ENCODE data around the gene ZP1. TPM values are rescaled to one million over a fixed set of nuclear protein-coding genes. Genes with fewer than 3 reads are reported as not detected.

Gene ZP1
- total RNA-seq, 1 donor from 2014 or later, result not detected

DNA sequence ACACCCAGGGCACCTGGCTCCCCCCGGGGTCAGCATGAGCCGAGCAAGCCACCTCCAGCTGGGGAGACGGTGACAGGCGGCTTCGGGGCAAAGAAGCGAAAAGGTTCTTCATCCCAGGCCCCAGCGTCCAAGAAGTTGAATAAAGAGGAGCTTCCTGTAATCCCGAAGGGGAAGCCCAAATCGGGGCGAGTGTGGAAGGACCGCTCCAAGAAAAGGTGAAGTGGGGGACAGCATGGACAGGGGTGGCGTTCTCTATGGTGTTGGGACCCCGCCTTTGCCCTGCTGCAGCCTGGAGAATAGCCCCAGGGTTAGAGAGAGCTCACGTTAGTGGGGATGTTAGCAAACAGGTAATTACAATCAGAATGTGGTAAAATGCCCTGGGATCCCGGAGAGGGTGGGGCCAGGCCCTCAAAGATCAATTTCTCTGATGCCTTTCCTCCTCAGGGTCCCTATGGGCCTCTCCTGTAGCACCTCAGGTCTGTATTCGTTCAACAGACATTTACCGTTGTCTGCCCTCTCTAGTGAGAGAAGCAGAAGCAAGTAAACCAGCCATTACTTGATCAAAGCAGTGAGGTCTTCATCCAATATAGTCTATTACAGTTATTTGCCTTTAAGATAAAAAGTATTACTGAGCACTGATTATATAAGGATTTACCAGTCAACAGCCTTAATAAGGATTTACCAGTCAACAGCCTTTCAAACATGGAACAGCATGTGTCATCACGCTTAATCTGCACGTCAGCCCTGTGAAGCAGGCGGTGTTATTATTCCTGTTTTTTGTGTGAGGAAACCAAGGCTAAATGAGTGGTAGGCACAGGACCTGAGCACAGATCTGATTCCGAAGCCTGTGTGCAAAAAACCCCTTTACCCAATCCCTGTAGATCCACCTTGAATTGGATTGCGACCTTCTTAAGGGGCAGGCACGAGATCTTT lies 24.4 kb upstream of the ZP1 start:
- Histone ChIP-seq H3K27ac (replicated peaks) (peak overlapping the region; percentile 88), H3K27me3 (ENCODE audit: low read depth) (no peaks in the 10 kb centered on the region), H3K4me1 (peaks cover 50% of the 10 kb centered on the region), H3K36me3 (peaks cover 4% of the 10 kb centered on the region), H3K9me3 (replicated peaks) (no peaks in the 10 kb centered on the region), H3K4me3 (peak overlapping the region; percentile 88)
- intact Hi-C loops (cut with micrococcal nuclease), result no loop called here
- no peak for DNase-seq
- no peak for TF ChIP-seq CTCF (IDR thresholded peaks at IDR 0.05; ENCODE audit: borderline replicate concordance)

GRCh38 chr11:60844045-60844869 lies 23.1 kb upstream of the ZP1 start:
- Histone ChIP-seq H3K27ac (replicated peaks) (no peak overlapping the region), H3K9me3 (replicated peaks) (no peaks in the 10 kb centered on the region), H3K36me3 (peaks cover 17% of the 10 kb centered on the region), H3K4me1 (peaks cover 50% of the 10 kb centered on the region), H3K4me3 (peak overlapping the region; percentile 88), H3K27me3 (ENCODE audit: low read depth) (no peaks in the 10 kb centered on the region)
- no peak for TF ChIP-seq CTCF (IDR thresholded peaks at IDR 0.05; ENCODE audit: borderline replicate concordance)
- DNase-seq, result no peak
- intact Hi-C loops (cut with micrococcal nuclease), result no loop called here

DNA sequence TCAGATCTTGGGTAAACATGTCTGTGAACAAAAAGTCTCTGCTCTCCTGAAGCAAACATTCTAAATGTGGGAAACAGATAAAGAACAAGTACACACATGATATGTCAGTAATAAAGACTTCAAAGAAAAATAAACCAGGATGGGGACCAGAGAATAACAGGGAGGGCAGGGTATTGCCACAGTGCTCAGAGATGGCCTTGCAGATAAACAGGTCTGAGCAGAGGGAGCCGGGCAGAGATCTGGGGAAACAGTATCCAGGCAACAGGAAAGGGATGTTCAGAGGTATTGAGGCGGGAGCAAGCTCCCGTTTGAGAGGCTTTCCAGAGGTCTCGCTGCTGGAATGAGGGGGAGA lies 22.5 kb upstream of the ZP1 start:
- intact Hi-C loops (cut with micrococcal nuclease), result no loop called here
- no peak overlapping the region for H3K27ac ChIP-seq (replicated peaks)
- DNase-seq, result no peak
- no peak overlapping the region for H3K4me3 ChIP-seq
- no peaks in the 10 kb centered on the region for H3K9me3 ChIP-seq (replicated peaks)
- peaks cover 49% of the 10 kb centered on the region for H3K4me1 ChIP-seq
- no peaks in the 10 kb centered on the region for H3K27me3 ChIP-seq (ENCODE audit: low read depth)
- TF ChIP-seq CTCF (IDR thresholded peaks at IDR 0.05; ENCODE audit: borderline replicate concordance), result no peak
- peaks cover 23% of the 10 kb centered on the region for H3K36me3 ChIP-seq

GRCh38 chr11:60845338-60845737 lies 22.0 kb upstream of the ZP1 start:
- TF ChIP-seq CTCF (IDR thresholded peaks at IDR 0.05; ENCODE audit: borderline replicate concordance), result no peak
- intact Hi-C loops (cut with micrococcal nuclease), result no loop called here

DNA sequence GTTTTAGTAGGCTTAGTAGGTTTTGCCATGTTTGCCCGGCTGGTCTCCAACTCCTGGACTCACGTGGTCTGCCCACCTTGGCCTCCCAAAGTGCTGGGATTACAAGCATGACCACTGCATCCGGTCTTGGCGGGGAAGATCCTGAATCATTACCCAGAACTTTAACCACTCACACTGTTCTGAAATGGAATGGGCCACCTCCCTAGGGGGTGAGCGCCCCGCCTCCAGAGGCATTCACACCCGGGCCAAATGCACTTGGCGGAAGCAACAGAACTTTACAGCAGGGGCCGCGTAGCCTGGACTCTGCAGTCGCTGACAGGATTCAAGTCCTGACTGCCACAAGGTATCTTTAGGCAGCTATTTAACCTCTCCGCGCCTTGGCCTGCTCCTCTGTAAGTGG lies 20.1 kb upstream of the ZP1 start:
- intact Hi-C loops (cut with micrococcal nuclease), result no loop called here
- Histone ChIP-seq H3K27me3 (ENCODE audit: low read depth) (peaks cover 1% of the 10 kb centered on the region), H3K4me3 (no peak overlapping the region), H3K9me3 (replicated peaks) (no peaks in the 10 kb centered on the region), H3K4me1 (peaks cover 28% of the 10 kb centered on the region), H3K27ac (replicated peaks) (no peak overlapping the region), H3K36me3 (peaks cover 45% of the 10 kb centered on the region)
- TF ChIP-seq CTCF (IDR thresholded peaks at IDR 0.05; ENCODE audit: borderline replicate concordance), result no peak
- no peak for DNase-seq

More at GRCh38 chr11:60845338-60845737, 22.0 kb upstream of the ZP1 start:
- no peaks in the 10 kb centered on the region for H3K27me3 ChIP-seq (ENCODE audit: low read depth)
- no peak for DNase-seq
- no peak overlapping the region for H3K27ac ChIP-seq (replicated peaks)
- H3K4me3 ChIP-seq, result no peak overlapping the region
- H3K9me3 ChIP-seq (replicated peaks), result no peaks in the 10 kb centered on the region
- peaks cover 44% of the 10 kb centered on the region for H3K4me1 ChIP-seq
- H3K36me3 ChIP-seq, result peaks cover 28% of the 10 kb centered on the region

Measured in left ventricle myocardium inferior (tissue), 1 donor.